HG02870 (cell line): ENCODE measurements around the gene CACNA1I.

Experiments
- ATAC-seq: cut with Tn5 transposase; IDR thresholded peaks from one replicate; pipeline ENCODE4 v1.9.1; 2021; ENCODE audit warnings: mild to moderate bottlenecking, moderate library complexity; ENCODE audit not compliant: unreplicated experiment

CACNA1I gene

DNA sequence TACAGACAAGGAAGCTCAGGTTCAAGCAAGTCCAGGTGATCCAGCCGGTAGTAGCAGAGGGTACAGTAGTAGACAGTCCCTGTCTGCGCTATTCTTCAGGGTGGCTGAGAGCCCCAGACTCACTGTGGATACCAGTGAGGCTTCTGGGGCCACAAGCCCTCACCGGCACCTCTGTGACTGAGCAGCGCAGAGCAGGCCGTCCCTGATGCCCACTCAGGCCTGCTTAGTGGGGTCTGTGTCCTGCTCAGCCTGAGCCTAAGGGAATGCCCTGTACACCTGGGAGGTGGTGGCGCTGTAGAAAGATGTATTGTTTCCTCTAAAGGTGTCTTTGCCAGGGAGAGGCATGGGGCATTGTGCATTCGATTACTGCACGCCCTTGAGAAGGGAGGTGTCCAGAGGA lies 143.8 kb downstream of the CACNA1I start:
- no peak for ATAC-seq

- no peak for ATAC-seq
Measured at GRCh38 chr22:39715778-39716495, 145.4 kb downstream of the CACNA1I start.

DNA sequence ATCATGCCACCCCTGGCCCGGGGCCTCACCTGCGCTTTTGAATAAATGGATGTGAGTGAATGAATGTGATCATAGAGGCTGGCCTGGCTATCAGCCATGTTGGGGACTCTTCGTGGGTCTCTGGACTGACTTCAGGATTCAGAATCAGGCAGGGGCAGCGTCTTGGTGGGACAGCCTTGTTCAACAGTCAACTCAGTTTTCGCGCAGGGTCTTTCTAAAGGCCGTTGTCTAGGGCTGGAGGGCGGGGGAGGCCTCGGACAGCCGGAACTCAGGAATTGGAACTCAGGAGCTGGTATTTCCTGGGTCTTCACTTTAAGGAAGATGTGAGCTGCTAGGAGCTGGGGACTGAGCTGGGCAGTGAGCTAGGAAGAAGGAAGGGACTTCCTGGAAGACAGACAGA lies 146.0 kb downstream of the CACNA1I start:
- ATAC-seq, result no peak

DNA sequence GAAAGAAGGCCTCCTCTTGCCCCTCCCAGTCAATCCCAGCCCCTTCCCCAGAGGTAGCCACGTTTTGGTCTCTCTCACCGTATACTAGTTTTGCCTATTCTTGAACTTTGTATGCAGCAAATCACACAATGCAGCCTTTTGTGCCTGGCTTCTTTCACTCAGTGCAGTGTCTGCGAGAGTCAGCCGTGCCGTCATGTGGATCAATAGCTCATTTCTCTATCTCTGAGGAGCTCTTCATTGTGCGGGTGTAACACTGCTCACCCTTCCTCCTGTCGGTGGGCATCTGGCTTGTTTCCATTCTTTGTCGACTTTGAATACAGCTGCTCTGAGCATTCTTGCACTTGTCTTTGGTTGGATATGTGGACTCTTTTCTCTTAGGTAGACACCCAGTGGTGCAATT lies 146.5 kb downstream of the CACNA1I start:
- ATAC-seq, result no peak

- no peak for ATAC-seq
Measured at GRCh38 chr22:39718206-39718605, 147.7 kb downstream of the CACNA1I start.

- no peak for ATAC-seq
Measured at GRCh38 chr22:39718921-39719475, 148.4 kb downstream of the CACNA1I start.

- ATAC-seq, result no peak
Measured at GRCh38 chr22:39719559-39720450, 149.3 kb downstream of the CACNA1I start.

DNA sequence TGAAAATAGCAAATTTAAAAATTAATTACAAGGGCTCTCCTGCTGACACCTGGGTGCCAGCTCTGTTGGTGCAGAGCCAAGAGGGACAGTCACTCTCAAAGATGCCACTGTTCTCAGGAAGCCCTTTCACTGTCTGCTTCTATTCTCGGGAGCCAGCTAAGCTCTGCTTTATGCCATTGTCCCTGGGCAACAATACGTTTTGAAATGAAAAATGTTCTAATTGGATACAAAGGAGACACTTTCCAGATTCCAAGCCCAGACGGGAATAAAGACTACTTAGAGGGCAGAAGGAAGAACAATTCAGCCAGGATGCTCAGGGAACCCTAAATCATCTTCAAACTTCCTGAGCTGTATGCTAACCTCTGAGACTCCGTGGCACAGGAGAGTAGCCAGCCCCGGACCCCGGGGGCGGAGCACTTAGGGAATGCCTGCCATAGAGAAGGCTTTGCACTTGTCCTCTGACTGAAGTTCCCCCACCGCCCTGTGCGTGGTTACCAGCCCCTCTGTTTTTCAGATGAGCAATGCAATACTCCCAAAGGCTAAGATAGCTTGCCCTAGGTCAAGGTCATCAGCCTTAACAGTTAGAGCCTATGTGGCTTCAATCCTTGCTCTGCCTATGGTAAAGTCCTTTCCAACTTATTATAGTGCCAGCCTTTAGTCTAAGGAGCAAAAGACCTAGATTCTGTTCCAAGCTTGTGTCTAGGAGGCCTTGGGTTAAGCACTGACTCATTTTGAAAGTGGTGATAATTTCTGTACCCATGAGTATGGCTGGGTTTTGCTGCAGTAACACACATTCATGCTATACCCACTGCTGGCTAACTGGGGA lies 150.9 kb downstream of the CACNA1I start:
- no peak for ATAC-seq

- no peak for ATAC-seq
Measured at GRCh38 chr22:39722032-39722325, 151.4 kb downstream of the CACNA1I start.

GRCh38 chr22:39722501-39722900 lies 151.9 kb downstream of the CACNA1I start:
- ATAC-seq, result no peak

- ATAC-seq, result no peak
Measured at GRCh38 chr22:39723463-39723862, 152.9 kb downstream of the CACNA1I start.

- ATAC-seq, result no peak
Measured at GRCh38 chr22:39723899-39724351, 153.4 kb downstream of the CACNA1I start.

DNA sequence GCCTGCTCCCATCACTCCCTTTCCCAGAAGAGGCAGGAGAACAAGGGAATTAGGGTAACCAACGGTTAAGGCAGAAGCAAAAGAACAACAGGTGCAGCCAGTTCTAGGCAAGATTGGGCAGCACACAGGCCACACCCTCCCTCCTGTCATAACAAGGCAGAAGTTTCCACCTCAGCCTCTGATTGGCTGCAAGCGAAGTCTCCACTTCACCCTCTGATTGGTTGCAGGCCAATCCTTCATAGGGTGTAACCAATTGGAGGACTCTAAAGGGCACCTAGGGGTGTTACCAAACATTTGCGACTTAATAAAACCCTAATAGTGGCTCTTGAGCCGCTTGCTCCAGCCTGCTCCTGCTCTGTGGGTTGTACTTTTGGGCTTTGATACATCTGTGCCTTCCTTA lies 153.8 kb downstream of the CACNA1I start:
- ATAC-seq, result no peak

GRCh38 chr22:39724857-39725256 lies 154.3 kb downstream of the CACNA1I start:
- ATAC-seq, result no peak

GRCh38 chr22:39725351-39726035 lies 154.9 kb downstream of the CACNA1I start:
- no peak for ATAC-seq

DNA sequence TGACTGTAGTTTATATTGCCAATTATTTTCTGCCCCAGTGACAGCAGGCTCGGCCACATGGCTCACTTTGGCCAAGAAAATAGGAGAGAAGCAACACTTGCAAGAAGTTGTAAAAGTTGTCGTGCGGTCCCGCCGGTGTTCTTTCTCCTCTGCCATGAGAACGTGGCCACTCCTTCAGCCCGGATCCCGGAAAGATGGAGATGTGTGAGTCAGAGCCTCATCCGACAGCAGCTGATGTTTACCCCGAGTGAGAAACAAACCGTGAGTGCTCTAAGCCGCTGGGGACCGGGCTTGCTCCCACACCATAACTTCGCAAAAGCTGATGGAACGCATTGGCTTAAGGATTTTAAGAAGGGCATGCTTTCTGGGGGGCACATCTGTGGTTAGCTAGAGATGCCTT lies 157.0 kb downstream of the CACNA1I start:
- no peak for ATAC-seq

GRCh38 chr22:39728236-39728860 lies 157.8 kb downstream of the CACNA1I start:
- no peak for ATAC-seq

DNA sequence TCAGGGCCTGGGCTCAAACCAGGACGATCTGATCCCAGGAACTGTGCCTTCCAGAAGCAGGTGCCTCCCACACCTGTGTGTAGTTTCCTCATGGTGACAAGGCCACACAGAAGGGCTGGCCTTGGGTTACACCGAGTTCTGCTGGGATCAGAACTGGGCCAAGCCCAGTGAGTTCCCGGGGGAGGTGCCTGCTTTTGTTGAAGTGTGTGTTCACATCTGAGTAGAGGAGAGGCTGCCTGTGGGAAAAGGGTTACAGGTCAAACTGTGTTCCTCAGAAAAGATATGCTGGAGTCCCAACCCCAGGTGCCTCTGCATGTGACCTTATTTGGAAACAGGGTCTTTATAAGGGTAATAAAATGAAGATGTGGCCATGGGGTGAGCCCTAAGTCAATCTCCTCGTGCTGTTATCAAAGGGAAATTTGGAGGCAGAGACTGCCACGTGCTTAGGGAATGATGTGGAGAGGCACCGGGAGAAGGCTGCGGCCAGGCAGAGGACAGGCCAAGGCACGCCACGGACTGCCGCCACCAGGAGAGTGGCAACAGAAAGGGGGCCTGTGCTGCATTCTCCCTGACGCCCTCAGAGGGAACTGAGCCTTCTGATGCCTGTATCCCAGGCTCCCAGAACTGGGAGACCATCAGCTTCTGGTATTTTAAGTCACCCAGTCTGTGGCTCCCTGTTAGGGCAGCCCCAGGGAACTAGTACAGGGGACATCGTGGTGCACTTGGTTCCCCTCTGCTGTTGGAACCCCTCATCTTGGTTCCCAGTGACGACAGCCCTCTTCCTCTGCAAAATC lies 158.8 kb downstream of the CACNA1I start:
- no peak for ATAC-seq

DNA sequence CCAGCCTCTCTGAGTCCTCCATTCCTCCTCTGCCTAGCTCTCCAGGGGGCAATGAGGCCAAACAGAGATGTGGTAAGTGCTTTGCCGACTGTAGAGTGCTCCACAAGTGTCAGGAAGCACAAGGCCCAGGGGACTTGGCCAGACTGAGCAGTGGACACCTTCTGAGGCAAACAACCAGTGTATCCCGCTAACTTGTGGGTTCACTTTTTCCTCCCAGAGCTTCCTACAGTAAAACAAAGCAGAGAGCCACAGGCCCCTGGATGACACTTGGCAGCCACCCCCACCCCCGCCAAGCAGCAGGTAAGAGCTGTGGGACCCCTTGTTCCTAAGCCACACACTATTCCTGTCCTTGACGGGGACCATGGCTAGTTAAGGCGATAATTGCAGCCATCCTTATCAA lies 160.9 kb downstream of the CACNA1I start:
- no peak for ATAC-seq
